NOMO-1 treated with DMSO at 0.1 percent for 48 hours (cell line): Measurements from ENCODE around the gene MT3.
"Not testable (repeated sequence)": the region's sequence is repeated elsewhere in the genome, so short reads cannot be mapped to it uniquely, and the experiment has no call there.

Experiments used
- DNase-seq: peaks from one replicate; lab custom pipeline; 2025; ENCODE audit not compliant: unreplicated experiment; lab: John Stamatoyannopoulos, UW

Gene MT3

GRCh38 chr16:56608876-56609462, 19.6 kb downstream of the MT3 start:
- DNase-seq, result no peak

DNA sequence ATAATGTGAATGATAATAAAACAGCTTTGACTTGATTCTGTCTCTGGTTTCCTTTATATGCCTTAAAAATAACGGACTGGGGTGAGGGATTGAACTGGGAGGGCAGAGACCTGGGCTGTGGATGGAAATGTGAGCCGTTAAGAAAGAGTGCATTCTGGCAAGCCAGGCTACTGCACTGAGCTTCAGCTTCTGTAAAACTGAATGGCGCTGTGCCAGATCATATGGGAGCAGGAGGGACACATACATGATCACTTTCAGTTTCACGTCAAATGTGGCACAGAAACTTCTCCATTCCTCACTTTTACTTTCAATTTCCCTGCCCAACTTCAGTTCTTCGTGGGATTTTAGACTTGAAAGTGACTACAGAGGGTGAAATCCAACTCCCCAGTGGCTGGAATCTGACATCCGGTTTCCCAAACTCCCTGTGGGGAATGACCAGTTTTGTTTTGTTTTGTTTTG, 20.2 kb downstream of the MT3 start:
- peak; percentile 96 for DNase-seq

GRCh38 chr16:56610017-56610608, 20.8 kb downstream of the MT3 start:
- DNase-seq, result peak; percentile 51

DNA sequence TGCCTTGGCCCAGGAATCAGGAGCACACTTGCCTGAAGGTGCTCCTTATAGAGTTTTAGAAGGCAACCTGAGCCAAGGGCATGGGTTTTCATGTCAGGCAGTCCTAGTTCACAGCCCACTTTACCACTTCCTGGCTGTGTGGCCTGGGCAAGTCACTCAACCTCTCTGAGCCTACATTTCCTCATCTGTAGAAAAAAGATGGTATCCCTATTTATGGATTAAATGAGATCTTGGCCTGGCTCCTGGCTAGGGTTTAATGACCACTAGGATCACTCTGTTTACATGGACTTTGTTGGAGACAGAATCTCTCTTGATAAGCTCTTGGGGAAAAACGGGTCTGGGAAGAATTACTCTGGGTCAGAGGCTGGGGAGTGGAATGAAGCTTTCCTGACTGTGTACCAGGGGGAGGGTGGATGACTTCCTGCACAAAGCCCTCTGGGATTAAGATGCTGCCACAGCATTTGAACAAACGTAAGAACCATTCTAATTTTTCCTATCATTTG, 21.3 kb downstream of the MT3 start:
- DNase-seq, result no peak

- DNase-seq, result no peak
Measured at GRCh38 chr16:56611281-56611833, 22.0 kb downstream of the MT3 start.

DNA sequence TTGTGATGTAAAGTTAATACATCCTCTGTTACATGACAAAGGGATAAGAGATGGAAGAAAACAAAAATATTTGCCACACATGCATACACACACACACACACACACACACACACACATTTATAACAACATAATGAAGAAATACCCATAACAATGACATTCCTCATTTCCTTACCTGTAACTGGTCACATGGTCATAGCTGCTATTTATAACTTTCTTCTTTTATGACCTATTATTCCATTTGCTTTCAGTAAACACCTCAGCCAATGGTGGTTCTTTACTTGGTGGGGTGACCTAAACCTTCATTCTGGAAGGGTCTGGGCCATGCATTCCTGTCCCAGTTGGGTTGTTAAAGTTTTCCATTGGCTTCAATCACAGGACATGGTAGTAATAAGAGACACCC, 24.4 kb downstream of the MT3 start:
- DNase-seq, result no peak

DNA sequence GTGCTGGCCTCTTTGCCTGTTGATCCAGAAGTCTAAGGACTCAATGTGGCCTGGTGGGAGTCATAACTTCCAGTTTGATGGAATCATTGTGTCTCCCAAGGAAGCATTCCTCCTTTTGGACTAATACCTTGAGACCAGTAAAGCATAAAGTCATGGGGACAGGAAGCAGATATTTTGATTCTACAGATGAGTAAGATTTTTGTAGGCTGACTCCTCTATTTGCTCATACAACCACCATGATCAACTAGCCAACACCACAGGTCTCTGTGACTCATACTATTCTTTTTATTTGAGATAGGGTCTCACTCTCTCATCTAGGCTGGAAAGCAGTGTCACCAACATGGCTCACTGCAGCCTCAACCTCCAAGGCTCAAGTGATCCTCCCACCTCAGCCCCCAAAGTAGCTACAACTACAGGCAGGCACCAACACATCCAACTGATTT, 25.2 kb downstream of the MT3 start:
- DNase-seq, result no peak

DNA sequence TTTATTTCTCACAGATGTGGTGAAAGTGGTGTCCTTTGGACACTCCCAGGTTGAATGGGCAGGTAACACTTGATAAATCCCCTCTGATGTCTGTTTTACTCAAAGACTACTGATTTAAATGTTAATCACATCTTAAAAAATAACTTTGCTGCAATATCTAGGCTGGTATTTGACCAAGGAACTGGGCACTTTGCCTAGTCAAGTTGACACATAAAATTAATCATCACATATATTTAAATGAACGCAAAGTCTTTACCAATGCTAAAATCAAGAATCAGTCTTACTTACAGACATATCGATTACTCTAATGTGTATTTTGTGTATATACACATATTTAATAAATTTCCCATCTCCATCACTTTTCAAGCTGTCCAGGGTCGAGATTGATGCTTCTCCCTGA, 26.0 kb downstream of the MT3 start:
- DNase-seq, result no peak

- no peak for DNase-seq
Measured at GRCh38 chr16:56616608-56617211, 27.4 kb downstream of the MT3 start.

DNA sequence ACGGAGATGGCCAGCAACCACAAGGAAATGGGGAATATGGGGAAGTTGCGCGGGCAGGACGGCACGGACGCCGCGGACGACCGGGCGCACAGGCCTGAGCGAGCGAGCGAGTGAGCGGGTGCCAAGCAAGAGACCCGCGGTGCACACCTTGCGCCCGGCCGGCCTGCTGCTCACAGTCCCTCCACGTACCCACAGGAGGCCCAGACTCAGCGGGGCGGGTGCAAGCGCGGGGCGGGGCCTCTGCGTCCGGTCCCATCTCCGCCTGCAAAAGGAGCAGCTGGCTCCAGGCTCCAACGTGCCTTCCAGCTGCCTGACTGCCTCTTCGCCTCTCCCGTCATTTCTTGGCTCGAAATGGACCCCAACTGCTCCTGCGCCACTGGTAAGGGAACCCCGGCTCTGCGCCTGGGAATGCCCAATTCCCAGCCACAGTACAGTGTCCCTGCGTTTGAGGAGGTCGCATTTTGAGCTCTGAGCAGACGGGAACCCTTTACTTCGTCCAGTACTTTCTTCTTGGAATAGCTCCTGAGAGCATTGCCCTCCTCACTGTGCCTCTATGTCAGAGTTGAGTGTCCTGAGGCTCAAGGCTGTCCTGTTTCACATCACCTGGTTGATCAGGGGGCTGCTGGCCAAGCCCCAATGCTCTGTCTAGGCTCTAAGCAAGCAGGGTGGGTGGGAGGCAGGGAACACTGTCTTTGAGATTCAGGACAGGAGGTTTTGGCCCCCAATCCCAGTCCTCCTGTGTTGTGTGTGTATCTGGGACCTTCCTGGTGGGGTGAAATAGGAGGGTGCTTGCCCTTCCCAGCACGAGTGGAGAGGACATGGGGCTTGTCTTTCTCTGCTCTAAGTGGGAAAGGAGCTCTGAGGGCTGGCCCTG, 28.1 kb downstream of the MT3 start:
- DNase-seq, result peak; percentile 26

- DNase-seq, result no peak
Measured at GRCh38 chr16:56618138-56618537, 28.8 kb downstream of the MT3 start.

DNA sequence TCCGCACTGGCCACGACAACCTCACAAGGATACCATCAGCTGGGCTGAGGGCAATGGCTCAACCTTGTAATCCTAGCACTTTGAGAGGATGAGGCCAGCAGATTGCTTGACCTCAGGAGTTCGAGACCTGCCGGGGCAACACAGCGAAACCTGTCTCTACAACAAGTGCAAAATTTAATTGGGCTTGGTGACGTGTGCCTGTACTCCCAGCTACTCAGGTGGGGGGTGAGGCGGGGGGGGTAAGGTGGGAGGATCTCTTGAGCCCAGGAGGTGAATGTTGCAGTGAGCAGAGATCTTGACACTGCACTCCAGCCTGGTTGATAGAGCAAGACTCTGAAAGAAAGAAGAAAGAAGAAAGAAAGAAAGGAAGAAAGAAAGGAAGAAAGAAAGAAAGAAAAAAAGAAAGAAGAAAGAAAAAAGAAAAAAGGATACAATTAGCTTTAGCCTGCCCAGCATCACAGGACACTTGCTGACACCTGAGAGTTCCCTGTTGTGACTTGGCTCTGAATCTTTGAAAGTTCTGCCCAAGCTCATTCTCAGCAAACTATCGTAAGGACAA, 31.1 kb downstream of the MT3 start:
- no peak for DNase-seq

DNA sequence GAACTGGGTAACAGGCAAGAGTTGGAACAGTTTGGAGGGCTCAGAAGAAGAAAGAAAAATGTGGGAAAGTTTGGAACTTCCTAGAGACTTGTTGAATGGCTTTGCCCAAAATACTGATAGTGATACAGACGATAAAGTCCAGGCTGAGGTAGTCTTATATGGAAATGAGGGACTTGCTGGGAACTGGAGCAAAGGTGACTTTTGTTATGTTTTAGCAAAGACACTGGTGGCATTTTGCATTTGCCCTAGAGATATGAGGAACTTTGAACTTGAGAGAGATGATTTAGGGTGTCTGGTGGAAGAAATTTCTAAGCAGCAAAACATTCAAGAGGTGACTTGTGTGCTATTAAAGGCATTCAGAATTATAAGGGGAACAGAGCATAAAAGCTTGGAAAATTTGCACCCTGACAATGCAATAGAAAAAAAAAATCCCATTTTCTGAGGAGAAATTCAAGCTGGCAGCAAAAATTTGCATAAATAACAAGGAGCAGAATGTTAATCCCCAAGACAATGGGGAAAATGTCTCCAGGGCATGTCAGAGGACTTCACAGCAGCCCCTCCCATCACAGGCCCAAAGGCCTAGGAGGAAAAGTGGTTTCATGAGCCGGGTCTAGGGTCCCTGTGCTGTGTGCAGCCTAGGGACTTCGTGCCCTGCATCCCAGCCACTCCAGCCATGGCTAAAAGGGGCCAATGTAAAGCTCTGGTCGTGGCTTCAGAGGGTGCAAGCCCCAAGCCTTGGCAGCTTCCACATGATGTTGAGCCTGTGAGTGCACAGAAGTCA, 32.5 kb downstream of the MT3 start:
- not testable (repeated sequence) for DNase-seq

DNA sequence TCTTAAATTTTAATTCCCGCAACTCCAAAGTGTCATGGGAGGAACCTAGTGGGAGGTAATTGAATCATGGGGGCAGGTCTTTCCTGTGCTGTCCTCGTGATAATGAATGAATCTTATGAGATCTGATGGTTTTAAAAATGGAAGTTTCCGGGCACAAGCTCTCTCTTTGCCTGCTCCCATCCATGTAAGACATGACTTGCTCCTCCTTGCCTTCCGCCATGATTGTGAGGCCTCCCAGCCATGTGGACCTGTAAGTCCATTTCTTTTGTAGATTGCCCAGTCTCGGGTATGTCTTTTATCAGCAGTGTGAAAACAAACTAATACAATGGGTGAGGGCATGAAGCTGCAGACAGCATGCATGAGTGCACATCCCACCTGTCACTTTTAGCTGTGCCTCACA, 33.9 kb downstream of the MT3 start:
- not testable (repeated sequence) for DNase-seq

GRCh38 chr16:56623637-56624036, 34.3 kb downstream of the MT3 start:
- DNase-seq, result no peak

- DNase-seq, result peak; percentile 87
Measured at GRCh38 chr16:56625140-56625942, 36.0 kb downstream of the MT3 start, which contains the start of gene MT1E. TSS of gene MT1E (plus strand) at chr16:56625781. CDS start at chr16:56625852, 71 bp downstream.

- no peak for DNase-seq
Measured at GRCh38 chr16:56625943-56626654, 36.8 kb downstream of the MT3 start.

DNA sequence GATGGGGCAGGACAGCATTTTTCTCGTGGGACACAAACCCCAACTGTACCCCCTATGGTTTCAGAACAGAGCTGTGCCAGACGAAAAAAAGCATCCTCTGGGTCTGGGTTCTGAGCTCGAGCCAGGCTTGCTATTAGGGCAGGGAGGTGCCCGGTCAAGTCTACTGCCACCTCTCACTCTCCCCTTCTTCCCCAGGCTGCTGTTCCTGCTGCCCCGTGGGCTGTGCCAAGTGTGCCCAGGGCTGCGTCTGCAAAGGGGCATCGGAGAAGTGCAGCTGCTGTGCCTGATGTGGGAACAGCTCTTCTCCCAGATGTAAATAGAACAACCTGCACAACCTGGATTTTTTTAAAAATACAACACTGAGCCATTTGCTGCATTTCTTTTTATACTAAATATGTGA, 37.4 kb downstream of the MT3 start:
- DNase-seq, result no peak
